IMR-90 (cell line): ENCODE measurements around the gene THRB. TPM values are rescaled to one million over a fixed set of nuclear protein-coding genes. Genes with fewer than 3 reads are reported as not detected.

Experiments used
- ATAC-seq: fragments of 200-7000 bp; cut with Tn5 transposase; 2 replicates; pipeline ENCODE4 v1.9.1; 2020; ENCODE audit warnings: low read depth, mild to moderate bottlenecking, moderate library complexity
- BruUV-seq: library from RNA; stranded (reverse); fragments of 400-500 nt; replicated peaks from 2 replicates; lab custom pipeline; 2021; lab: Mats Ljungman, UMichigan
- CTCF ChIA-PET: fragments of 300-600 bp; formaldehyde crosslinking; extraction: SDS; loops from one replicate; lab custom pipeline; 2021; ENCODE audit warnings: antibody characterized with exemption; lab: Yijun Ruan, JAX
- POLR2A ChIA-PET: fragments of 300-600 bp; sonication (Branson Sonifier 250); formaldehyde crosslinking; loops from one replicate; lab custom pipeline; 2022; ENCODE audit warnings: antibody characterized with exemption; ENCODE audit not compliant: unreplicated experiment; lab: Charles Lee
- DNase-seq: peaks from one replicate; pipeline ENCODE4 v3.0.0; 2013
- H2AFZ ChIP-seq: replicated peaks from 2 replicates; pipeline ENCODE3; 2013; ENCODE audit warnings: low read length, mild to moderate bottlenecking; ENCODE audit not compliant: poor library complexity
- H2AK5ac ChIP-seq: 2 replicates; pipeline ENCODE4 v1.6.1; 2013; ENCODE audit warnings: low read depth, low read length, inconsistent platforms
- H2AK9ac ChIP-seq: replicated peaks from 2 replicates; pipeline ENCODE3; 2013; ENCODE audit warnings: mild to moderate bottlenecking, low read depth, low read length, moderate library complexity; ENCODE audit not compliant: poor library complexity
- H2BK120ac ChIP-seq: 2 replicates; pipeline ENCODE4 v1.6.1; 2013; ENCODE audit warnings: low read depth, low read length, inconsistent platforms
- H2BK15ac ChIP-seq: 3 replicates; pipeline ENCODE4 v1.6.1; 2013; ENCODE audit warnings: low read depth, low read length, inconsistent platforms
- H2BK20ac ChIP-seq: 2 replicates; pipeline ENCODE4 v1.6.1; 2013; ENCODE audit warnings: low read depth, mild to moderate bottlenecking, inconsistent platforms, low read length, moderate library complexity
- H2BK5ac ChIP-seq: 2 replicates; pipeline ENCODE4 v1.6.1; 2013; ENCODE audit warnings: mild to moderate bottlenecking, low read depth, low read length, inconsistent platforms; ENCODE audit not compliant: poor library complexity, severe bottlenecking
- H3K14ac ChIP-seq: replicated peaks from 2 replicates; pipeline ENCODE4 v1.6.1; 2013; ENCODE audit warnings: low read depth, low read length, inconsistent platforms
- H3K18ac ChIP-seq: 2 replicates; pipeline ENCODE4 v1.6.1; 2013; ENCODE audit warnings: low read depth, low read length, control low read depth
- H3K23ac ChIP-seq: 2 replicates; pipeline ENCODE4 v1.6.1; 2013; ENCODE audit warnings: low read depth, low read length, inconsistent platforms
- H3K27ac ChIP-seq: 2 replicates; pipeline ENCODE4 v1.5.1; 2013; ENCODE audit warnings: mild to moderate bottlenecking, control low read depth, low read length; ENCODE audit not compliant: insufficient read depth
- H3K27me3 ChIP-seq: 2 replicates; pipeline ENCODE4 v1.6.1; 2013; ENCODE audit warnings: low read length; ENCODE audit not compliant: control insufficient read depth, insufficient read depth
- H3K36me3 ChIP-seq: 2 replicates; pipeline ENCODE4 v1.6.1; 2013; ENCODE audit warnings: low read length, mixed read lengths; ENCODE audit not compliant: control insufficient read depth, insufficient read depth
- H3K4ac ChIP-seq: 2 replicates; pipeline ENCODE4 v1.6.1; 2013; ENCODE audit warnings: low read depth, low read length, inconsistent platforms
- H3K4me1 ChIP-seq: 2 replicates; pipeline ENCODE4 v1.6.1; 2013; ENCODE audit warnings: low read length, mixed read lengths; ENCODE audit not compliant: control insufficient read depth, insufficient read depth
- H3K4me2 ChIP-seq: 2 replicates; pipeline ENCODE4 v1.6.1; 2013; ENCODE audit warnings: low read depth, mild to moderate bottlenecking, control low read depth, low read length, moderate library complexity
- H3K4me3 ChIP-seq: 2 replicates; pipeline ENCODE4 v1.5.1; 2013; ENCODE audit warnings: low read depth, mild to moderate bottlenecking, control low read depth, low read length, moderate library complexity; ENCODE audit not compliant: insufficient read depth
- H3K56ac ChIP-seq: 2 replicates; pipeline ENCODE4 v1.6.1; 2013; ENCODE audit warnings: low read length, inconsistent platforms; ENCODE audit not compliant: insufficient read depth; ENCODE audit errors: extremely low read depth
- H3K79me1 ChIP-seq, 2 experiments: 2 replicates each; pipeline ENCODE4 v1.6.1; 2013; ENCODE audit warnings: low read length in 2 of 2, inconsistent platforms in 1 of 2, low read depth in 1 of 2
- H3K9ac ChIP-seq: 2 replicates; pipeline ENCODE4 v1.6.1; 2013; ENCODE audit warnings: low read depth, low read length, control low read depth
- H3K9me1 ChIP-seq: 2 replicates; pipeline ENCODE4 v1.6.1; 2013; ENCODE audit warnings: low read length, inconsistent platforms; ENCODE audit not compliant: insufficient read depth
- H3K9me3 ChIP-seq: 2 replicates; pipeline ENCODE4 v1.6.1; 2013; ENCODE audit warnings: low read length; ENCODE audit not compliant: control insufficient read depth, insufficient read depth
- H4K20me1 ChIP-seq: 2 replicates; pipeline ENCODE4 v1.6.1; 2013; ENCODE audit warnings: low read length, inconsistent platforms; ENCODE audit not compliant: insufficient read depth
- H4K5ac ChIP-seq: 2 replicates; pipeline ENCODE4 v1.6.1; 2013; ENCODE audit warnings: mild to moderate bottlenecking, low read depth, low read length, control low read depth
- H4K8ac ChIP-seq, 2 experiments: 2 replicates each; pipeline ENCODE4 v1.6.1; 2013; ENCODE audit warnings: low read depth in 2 of 2, low read length in 2 of 2, control low read depth in 1 of 2, inconsistent platforms in 1 of 2
- H4K91ac ChIP-seq: 2 replicates; pipeline ENCODE4 v1.6.1; 2013; ENCODE audit warnings: low read depth, low read length, inconsistent platforms; ENCODE audit not compliant: insufficient read depth
- BHLHE40 ChIP-seq: fragments of 150-350 bp; IDR thresholded peaks from 2 replicates; pipeline ENCODE4 v1.6.1; 2016; ENCODE audit warnings: mild to moderate bottlenecking, low read depth, low read length
- CEBPB ChIP-seq: IDR thresholded peaks from 2 replicates; pipeline ENCODE4 v1.6.1; 2012; ENCODE audit warnings: low read depth, low read length, improper control_type of control experiment
- CHD1 ChIP-seq: IDR thresholded peaks from 2 replicates; pipeline ENCODE4 v1.6.1; 2012; ENCODE audit warnings: low read depth, low read length, improper control_type of control experiment
- FOS ChIP-seq: fragments of 150-350 bp; IDR thresholded peaks from 2 replicates; pipeline ENCODE4 v1.6.1; 2016; ENCODE audit warnings: low read depth, low read length
- MAFK ChIP-seq: IDR thresholded peaks from 2 replicates; pipeline ENCODE4 v1.6.1; 2012; ENCODE audit warnings: low read depth, low read length, improper control_type of control experiment
- MAZ ChIP-seq: IDR thresholded peaks from 2 replicates; pipeline ENCODE4 v1.6.1; 2012; ENCODE audit warnings: low read depth, mild to moderate bottlenecking, low read length, improper control_type of control experiment, moderate library complexity, borderline replicate concordance
- MXI1 ChIP-seq: IDR thresholded peaks from 2 replicates; pipeline ENCODE4 v1.6.1; 2012; ENCODE audit warnings: low read depth, mild to moderate bottlenecking, low read length, moderate library complexity, borderline replicate concordance
- NFE2L2 ChIP-seq: fragments of 150-350 bp; IDR thresholded peaks from 2 replicates; pipeline ENCODE4 v1.6.1; 2016; ENCODE audit warnings: low read depth, mild to moderate bottlenecking, low read length
- POLR2A ChIP-seq: IDR thresholded peaks from 2 replicates; pipeline ENCODE4 v1.6.1; 2012; ENCODE audit warnings: mild to moderate bottlenecking, low read depth, low read length
- RAD21 ChIP-seq: IDR thresholded peaks from 2 replicates; pipeline ENCODE4 v1.6.1; 2012; ENCODE audit warnings: low read length, improper control_type of control experiment
- RCOR1 ChIP-seq: IDR thresholded peaks from 2 replicates; pipeline ENCODE4 v1.6.1; 2012; ENCODE audit warnings: mild to moderate bottlenecking, low read length, improper control_type of control experiment; ENCODE audit not compliant: insufficient replicate concordance
- RFX5 ChIP-seq: IDR thresholded peaks from 2 replicates; pipeline ENCODE4 v1.8.0; 2012; ENCODE audit warnings: low read depth, mild to moderate bottlenecking, low read length, moderate library complexity
- SMC3 ChIP-seq: fragments of 150-350 bp; IDR thresholded peaks from 2 replicates; pipeline ENCODE4 v1.6.1; 2016; ENCODE audit warnings: low read depth, mild to moderate bottlenecking, antibody characterized with exemption, low read length, moderate library complexity
- WGBS, 2 experiments: methylation state at CpG; one replicate each; pipeline versions ENCODE4 v1.1.5 to v1.1.7; 2013; ENCODE audit warnings: missing lambda C conversion rate in 2 of 2; ENCODE audit not compliant: insufficient read length in 1 of 2; ENCODE audit errors: extremely low coverage in 2 of 2; 5-methylcytosine and 5-hydroxymethylcytosine counted together
- dilution Hi-C: fragments of 300-500 bp; cut with HindIII; formaldehyde crosslinking; loops from one replicate; pipeline ENCODE4 v1.14.3; 2018; ENCODE audit warnings: low sequenced_read_pairs; ENCODE audit not compliant: unreplicated experiment
- in situ Hi-C: fragments of 300-500 bp; cut with MboI; formaldehyde crosslinking; loops from 3 replicates; pipeline ENCODE4 v1.14.3; 2019; ENCODE audit warnings: low sequenced_read_pairs, inconsistent platforms, mixed read lengths
- intact Hi-C: fragments of 100-400 bp; cut with micrococcal nuclease; formaldehyde crosslinking; loops from 2 replicates; pipeline ENCODE4 v1.10.0; 2022
- polyA plus RNA-seq, 3 experiments: library from polyadenylated mRNA; depleted of rRNA; stranded (reverse); fragments of >200 nt; gene quantifications; 2 replicates each; pipeline ENCODE4 v1.2.3, GENCODE V29; 2012; ENCODE audit warnings: low replicate concordance in 1 of 3
- total RNA-seq: library from RNA; depleted of rRNA; stranded (reverse); fragments of >200 nt; gene quantifications from 2 replicates; pipeline ENCODE4 v1.2.3, GENCODE V29; 2012
- TF ChIP-seq, protein P1 (sequence below): fragments of 150-350 bp; IDR thresholded peaks from 2 replicates; pipeline ENCODE4 v1.6.1; 2016; ENCODE audit warnings: low read depth, mild to moderate bottlenecking, low read length, moderate library complexity, borderline replicate concordance
- TF ChIP-seq, protein P2 (sequence below): conservative IDR thresholded peaks from 2 replicates; pipeline ENCODE4 v1.5.1; 2012; ENCODE audit warnings: mild to moderate bottlenecking, low read depth, low read length, improper control_type of control experiment
- TF ChIP-seq, protein P3 (sequence below): fragments of 150-350 bp; IDR thresholded peaks from 2 replicates; pipeline ENCODE4 v1.6.1; 2017; ENCODE audit warnings: mild to moderate bottlenecking, antibody characterized with exemption, low read length, low read depth

Gene THRB
- total and polyA plus RNA-seq, 2 of the 4 experiments (the other 2 are of a cell fraction): under 0.01 TPM; not detected in 1

DNA sequence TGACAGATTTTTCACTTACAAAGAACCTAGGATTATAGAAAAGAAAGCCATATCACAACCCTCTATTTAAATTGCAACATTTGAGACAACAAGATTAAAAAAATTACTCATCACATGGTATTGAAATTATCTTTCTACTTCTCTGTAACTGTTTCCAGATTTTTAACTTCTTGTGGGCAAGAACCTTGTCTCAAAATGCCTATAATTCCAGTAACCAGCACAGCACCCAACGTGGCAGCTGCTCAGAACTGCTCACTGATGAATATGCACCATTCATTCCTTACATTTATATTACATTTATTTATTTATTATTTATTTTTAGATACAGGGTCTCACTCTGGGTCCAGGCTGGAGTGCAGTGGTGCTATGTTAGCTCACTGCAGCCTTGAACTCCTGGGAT lies 216.1 kb downstream of the THRB start:
- Histone ChIP-seq H2BK5ac (no peak overlapping the region), H3K4me3 (no peak overlapping the region), H3K9me1 (no peaks in the 10 kb centered on the region), H3K36me3 (no peaks in the 10 kb centered on the region), H2BK15ac (no peak overlapping the region), H4K91ac (no peak overlapping the region), H3K14ac (no peak overlapping the region), H2AK9ac (no peak overlapping the region), H4K8ac (no peak overlapping the region), H4K20me1 (no peaks in the 10 kb centered on the region), H3K27ac (no peak overlapping the region), H3K9ac (no peak overlapping the region), H2AFZ (no peak overlapping the region), H3K4me2 (no peak overlapping the region), H3K27me3 (no peaks in the 10 kb centered on the region), H3K4me1 (no peaks in the 10 kb centered on the region), H3K79me1 (no peaks in the 10 kb centered on the region), H3K56ac (no peak overlapping the region), H2BK20ac (no peak overlapping the region), H3K9me3 (no peaks in the 10 kb centered on the region), H3K4ac (no peak overlapping the region), H3K18ac (no peak overlapping the region), H3K23ac (no peak overlapping the region), H2BK120ac (no peak overlapping the region), H2AK5ac (no peak overlapping the region), H4K5ac (no peak overlapping the region)
- TF ChIP-seq POLR2A (no peak), CEBPB (no peak), NFE2L2 (no peak), RAD21 (no peak), MAFK (no peak), SMC3 (no peak), RFX5 (no peak), CHD1 (no peak), RCOR1 (no peak), MXI1 (no peak), FOS (no peak), BHLHE40 (no peak), MAZ (no peak)
- TF ChIP-seq, protein P1, sequence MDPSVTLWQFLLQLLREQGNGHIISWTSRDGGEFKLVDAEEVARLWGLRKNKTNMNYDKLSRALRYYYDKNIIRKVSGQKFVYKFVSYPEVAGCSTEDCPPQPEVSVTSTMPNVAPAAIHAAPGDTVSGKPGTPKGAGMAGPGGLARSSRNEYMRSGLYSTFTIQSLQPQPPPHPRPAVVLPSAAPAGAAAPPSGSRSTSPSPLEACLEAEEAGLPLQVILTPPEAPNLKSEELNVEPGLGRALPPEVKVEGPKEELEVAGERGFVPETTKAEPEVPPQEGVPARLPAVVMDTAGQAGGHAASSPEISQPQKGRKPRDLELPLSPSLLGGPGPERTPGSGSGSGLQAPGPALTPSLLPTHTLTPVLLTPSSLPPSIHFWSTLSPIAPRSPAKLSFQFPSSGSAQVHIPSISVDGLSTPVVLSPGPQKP: no peak
- TF ChIP-seq, protein P2, sequence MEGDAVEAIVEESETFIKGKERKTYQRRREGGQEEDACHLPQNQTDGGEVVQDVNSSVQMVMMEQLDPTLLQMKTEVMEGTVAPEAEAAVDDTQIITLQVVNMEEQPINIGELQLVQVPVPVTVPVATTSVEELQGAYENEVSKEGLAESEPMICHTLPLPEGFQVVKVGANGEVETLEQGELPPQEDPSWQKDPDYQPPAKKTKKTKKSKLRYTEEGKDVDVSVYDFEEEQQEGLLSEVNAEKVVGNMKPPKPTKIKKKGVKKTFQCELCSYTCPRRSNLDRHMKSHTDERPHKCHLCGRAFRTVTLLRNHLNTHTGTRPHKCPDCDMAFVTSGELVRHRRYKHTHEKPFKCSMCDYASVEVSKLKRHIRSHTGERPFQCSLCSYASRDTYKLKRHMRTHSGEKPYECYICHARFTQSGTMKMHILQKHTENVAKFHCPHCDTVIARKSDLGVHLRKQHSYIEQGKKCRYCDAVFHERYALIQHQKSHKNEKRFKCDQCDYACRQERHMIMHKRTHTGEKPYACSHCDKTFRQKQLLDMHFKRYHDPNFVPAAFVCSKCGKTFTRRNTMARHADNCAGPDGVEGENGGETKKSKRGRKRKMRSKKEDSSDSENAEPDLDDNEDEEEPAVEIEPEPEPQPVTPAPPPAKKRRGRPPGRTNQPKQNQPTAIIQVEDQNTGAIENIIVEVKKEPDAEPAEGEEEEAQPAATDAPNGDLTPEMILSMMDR: no peak
- TF ChIP-seq, protein P3, sequence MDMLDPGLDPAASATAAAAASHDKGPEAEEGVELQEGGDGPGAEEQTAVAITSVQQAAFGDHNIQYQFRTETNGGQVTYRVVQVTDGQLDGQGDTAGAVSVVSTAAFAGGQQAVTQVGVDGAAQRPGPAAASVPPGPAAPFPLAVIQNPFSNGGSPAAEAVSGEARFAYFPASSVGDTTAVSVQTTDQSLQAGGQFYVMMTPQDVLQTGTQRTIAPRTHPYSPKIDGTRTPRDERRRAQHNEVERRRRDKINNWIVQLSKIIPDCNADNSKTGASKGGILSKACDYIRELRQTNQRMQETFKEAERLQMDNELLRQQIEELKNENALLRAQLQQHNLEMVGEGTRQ: no peak
- CTCF ChIA-PET: no interaction called here
- BruUV-seq: no TSS peak
- WGBS, 2 experiments: no CpG with 5 or more reads among the region's 1 CpG
- POLR2A ChIA-PET: no interaction called here
- ATAC-seq: no peak
- in situ Hi-C loops: no loop called here
- dilution Hi-C loops: no loop called here
- no peak for DNase-seq
- intact Hi-C loops: no loop called here
